ENCODE results near the gene COLGALT1. TPM values are rescaled to one million over a fixed set of nuclear protein-coding genes. Genes with fewer than 3 reads are reported as not detected.

Gene COLGALT1
- polyA plus RNA-seq, 2 of the 4 experiments (the other 2 are of a cell fraction), result 57.1 to 64.4 TPM

DNA sequence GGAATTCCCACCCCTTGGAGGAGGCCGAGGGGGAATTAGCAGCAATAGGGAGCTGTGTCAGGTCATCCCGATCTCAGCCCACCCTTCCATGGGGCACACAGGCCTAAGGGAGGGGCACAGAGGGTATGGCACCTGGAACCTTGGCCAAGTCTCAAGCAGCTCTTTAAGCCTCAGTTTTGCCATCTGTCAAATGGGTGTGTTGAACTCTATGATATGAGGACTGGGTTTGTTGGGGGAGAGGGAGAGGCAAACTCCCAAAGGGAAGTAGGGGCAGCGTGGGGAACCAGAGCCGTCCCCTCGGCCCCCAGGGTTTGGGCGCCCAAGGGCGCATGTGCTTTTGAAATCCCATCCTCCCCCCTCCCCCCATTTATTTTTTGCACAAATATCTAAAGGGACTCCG, 49.7 kb downstream of the COLGALT1 start:
- H3K27ac ChIP-seq, result peak overlapping the region; percentile 93 to 98
- FAIRE-seq (no peak), DNase-seq (ENCODE audit: low read depth in 1 of 2, low spot score in 1 of 2) (no peak), ATAC-seq (no peak)
- H3K4me2 ChIP-seq, result peak overlapping the region; percentile 94
- TF ChIP-seq FOSL2 (IDR thresholded peaks at IDR 0.05) (no peak), FOSL2 (CRISPR knock-in tag; IDR thresholded peaks at IDR 0.05) (no peak), KDM1A (IDR thresholded peaks at IDR 0.05; ENCODE audit: low read depth) (peak; percentile 61; the same call in 1 of the 2 replicates), HOXA7 (CRISPR knock-in tag; IDR thresholded peaks at IDR 0.05) (no peak), NPAS2 (CRISPR knock-in tag; IDR thresholded peaks at IDR 0.05; ENCODE audit: borderline replicate concordance) (no peak), HOXB13 (CRISPR knock-in tag; IDR thresholded peaks at IDR 0.05; ENCODE audit: low read depth) (no peak)
- TF ChIP-seq, protein P1, sequence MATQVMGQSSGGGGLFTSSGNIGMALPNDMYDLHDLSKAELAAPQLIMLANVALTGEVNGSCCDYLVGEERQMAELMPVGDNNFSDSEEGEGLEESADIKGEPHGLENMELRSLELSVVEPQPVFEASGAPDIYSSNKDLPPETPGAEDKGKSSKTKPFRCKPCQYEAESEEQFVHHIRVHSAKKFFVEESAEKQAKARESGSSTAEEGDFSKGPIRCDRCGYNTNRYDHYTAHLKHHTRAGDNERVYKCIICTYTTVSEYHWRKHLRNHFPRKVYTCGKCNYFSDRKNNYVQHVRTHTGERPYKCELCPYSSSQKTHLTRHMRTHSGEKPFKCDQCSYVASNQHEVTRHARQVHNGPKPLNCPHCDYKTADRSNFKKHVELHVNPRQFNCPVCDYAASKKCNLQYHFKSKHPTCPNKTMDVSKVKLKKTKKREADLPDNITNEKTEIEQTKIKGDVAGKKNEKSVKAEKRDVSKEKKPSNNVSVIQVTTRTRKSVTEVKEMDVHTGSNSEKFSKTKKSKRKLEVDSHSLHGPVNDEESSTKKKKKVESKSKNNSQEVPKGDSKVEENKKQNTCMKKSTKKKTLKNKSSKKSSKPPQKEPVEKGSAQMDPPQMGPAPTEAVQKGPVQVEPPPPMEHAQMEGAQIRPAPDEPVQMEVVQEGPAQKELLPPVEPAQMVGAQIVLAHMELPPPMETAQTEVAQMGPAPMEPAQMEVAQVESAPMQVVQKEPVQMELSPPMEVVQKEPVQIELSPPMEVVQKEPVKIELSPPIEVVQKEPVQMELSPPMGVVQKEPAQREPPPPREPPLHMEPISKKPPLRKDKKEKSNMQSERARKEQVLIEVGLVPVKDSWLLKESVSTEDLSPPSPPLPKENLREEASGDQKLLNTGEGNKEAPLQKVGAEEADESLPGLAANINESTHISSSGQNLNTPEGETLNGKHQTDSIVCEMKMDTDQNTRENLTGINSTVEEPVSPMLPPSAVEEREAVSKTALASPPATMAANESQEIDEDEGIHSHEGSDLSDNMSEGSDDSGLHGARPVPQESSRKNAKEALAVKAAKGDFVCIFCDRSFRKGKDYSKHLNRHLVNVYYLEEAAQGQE (IDR thresholded peaks at IDR 0.05), result no peak
- TF ChIP-seq, protein P2, sequence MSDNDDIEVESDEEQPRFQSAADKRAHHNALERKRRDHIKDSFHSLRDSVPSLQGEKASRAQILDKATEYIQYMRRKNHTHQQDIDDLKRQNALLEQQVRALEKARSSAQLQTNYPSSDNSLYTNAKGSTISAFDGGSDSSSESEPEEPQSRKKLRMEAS (IDR thresholded peaks at IDR 0.05), result no peak
- H3K4me1 ChIP-seq, result peaks cover 10% of the 10 kb centered on the region; the same call in 2 of the 3 replicates
- WGBS (ENCODE audit: missing lambda C conversion rate), result 96% methylated on average over 3 of the region's 8 CpGs
- H3K9me3 ChIP-seq, result no peaks in the 10 kb centered on the region
- ChIA-PET CTCF (interaction anchor here (1.3 to 1.9 kb wide), 5 partner anchors 17 to 237 kb away, joined by 3 to 8 read pairs (median 4); no protein-coding TSS in a partner anchor), POLR2A (interaction anchor here (0.6 to 1.9 kb wide), 6 partner anchors 45 to 254 kb away, joined by 3 to 8 read pairs (median 6); partner anchors contain the start of genes PGLS and RPL18A)
- H3K4me3 ChIP-seq, result peak overlapping the region; percentile 63

- Histone ChIP-seq H3K4me3 (peak overlapping the region; percentile 63), H3K4me1 (peaks cover 10% of the 10 kb centered on the region; the same call in 2 of the 3 replicates), H3K27ac (peak overlapping the region; percentile 93 to 98), H3K9me3 (no peaks in the 10 kb centered on the region), H3K4me2 (peak overlapping the region; percentile 94)
- CTCF ChIA-PET, result interaction anchor here (0.8 to 1.9 kb wide), 17 partner anchors 8 to 251 kb away, joined by 3 to 8 read pairs (median 3); partner anchors contain the start of gene UNC13A
- FAIRE-seq, result no peak
- ATAC-seq, result peak; percentile 85 to 89
- POLR2A ChIA-PET, result interaction anchor here (0.5 to 1.9 kb wide), 12 partner anchors 9 to 890 kb away, joined by 3 to 8 read pairs (median 4); partner anchors contain the start of genes MAP1S, PGLS and RPL18A
- peak; percentile 67 to 95 for DNase-seq (ENCODE audit: low read depth in 1 of 2, low spot score in 1 of 2)
- 0% methylated on average over 1 of the region's 85 CpGs for WGBS (ENCODE audit: missing lambda C conversion rate)
- TF ChIP-seq TP53 (CRISPR knock-in tag; IDR thresholded peaks at IDR 0.05), result 0 out of 2 replicates have a peak, but pooled peaks have one; percentile 16
- TF ChIP-seq ESRRA (IDR thresholded peaks at IDR 0.05; ENCODE audit: borderline replicate concordance, low read length), result no peak
- no peak for TF ChIP-seq CEBPB (IDR thresholded peaks at IDR 0.05)
- TF ChIP-seq HDAC2 (IDR thresholded peaks at IDR 0.05), result no peak
- TF ChIP-seq FOSB (CRISPR knock-in tag; IDR thresholded peaks at IDR 0.05), result no peak
- peak; percentile 71 for TF ChIP-seq NPAS2 (CRISPR knock-in tag; IDR thresholded peaks at IDR 0.05; ENCODE audit: borderline replicate concordance)
- TF ChIP-seq, protein P2 (IDR thresholded peaks at IDR 0.05), result peak; percentile 97
- peak; percentile 47; the same call in 1 of the 2 replicates for TF ChIP-seq MYC (IDR thresholded peaks at IDR 0.05; ENCODE audit: borderline replicate concordance, low read length)
- TF ChIP-seq CHD2 (IDR thresholded peaks at IDR 0.05; ENCODE audit: low read length, partially characterized antibody), result no peak
- no peak for TF ChIP-seq ZNF302 (CRISPR knock-in tag; IDR thresholded peaks at IDR 0.05)
- 0 out of 2 replicates have a peak, but pooled peaks have one; percentile 29 for TF ChIP-seq TFCP2L1 (CRISPR knock-in tag; IDR thresholded peaks at IDR 0.05)
- no peak for TF ChIP-seq JUNB (IDR thresholded peaks at IDR 0.05)
- TF ChIP-seq E2F6 (IDR thresholded peaks at IDR 0.05; ENCODE audit: borderline replicate concordance, low read depth), result peak; percentile 95
- peak; percentile 31 to 41; a peak in 3 of 5 replicates for TF ChIP-seq RAD21 (conservative IDR thresholded peaks at IDR 0.05 in 1 of 2, IDR thresholded peaks at IDR 0.05 in 1 of 2)
- TF ChIP-seq SREBF2 (IDR thresholded peaks at IDR 0.05), result no peak
- peak; percentile 30; the same call in 2 of the 3 replicates for TF ChIP-seq CTCF (IDR thresholded peaks at IDR 0.05)
- TF ChIP-seq ATOH8 (CRISPR knock-in tag; IDR thresholded peaks at IDR 0.05; ENCODE audit: low read depth), result no peak
- no peak for TF ChIP-seq EHF (CRISPR knock-in tag; IDR thresholded peaks at IDR 0.05)
- TF ChIP-seq RFX5 (IDR thresholded peaks at IDR 0.05), result 0 out of 2 replicates have a peak, but pooled peaks have one; percentile 16
- TF ChIP-seq RARB (CRISPR knock-in tag; IDR thresholded peaks at IDR 0.05), result no peak
Observed at GRCh38 chr19:17605761-17606589, 50.5 kb downstream of the COLGALT1 start.
